Measurements from ENCODE around the gene LPCAT1.
"Not testable (repeated sequence)": the region's sequence is repeated elsewhere in the genome, so short reads cannot be mapped to it uniquely, and the experiment has no call there.

LPCAT1 gene, protein sequence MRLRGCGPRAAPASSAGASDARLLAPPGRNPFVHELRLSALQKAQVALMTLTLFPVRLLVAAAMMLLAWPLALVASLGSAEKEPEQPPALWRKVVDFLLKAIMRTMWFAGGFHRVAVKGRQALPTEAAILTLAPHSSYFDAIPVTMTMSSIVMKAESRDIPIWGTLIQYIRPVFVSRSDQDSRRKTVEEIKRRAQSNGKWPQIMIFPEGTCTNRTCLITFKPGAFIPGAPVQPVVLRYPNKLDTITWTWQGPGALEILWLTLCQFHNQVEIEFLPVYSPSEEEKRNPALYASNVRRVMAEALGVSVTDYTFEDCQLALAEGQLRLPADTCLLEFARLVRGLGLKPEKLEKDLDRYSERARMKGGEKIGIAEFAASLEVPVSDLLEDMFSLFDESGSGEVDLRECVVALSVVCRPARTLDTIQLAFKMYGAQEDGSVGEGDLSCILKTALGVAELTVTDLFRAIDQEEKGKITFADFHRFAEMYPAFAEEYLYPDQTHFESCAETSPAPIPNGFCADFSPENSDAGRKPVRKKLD

GRCh38 chr5:1523793-1524480 lies at the start of gene LPCAT1:
TSS of gene LPCAT1 (minus strand) at chr5:1523960. CDS start at chr5:1523844, 116 bp downstream.
- Mint-ChIP-seq H3K9me3 (no peaks in the 10 kb centered on the region), H3K27ac (peak within 1 kb of the TSS; percentile 91), H3K36me3 (peaks cover 19% of the 10 kb centered on the region), H3K4me1 (peaks cover 71% of the 10 kb centered on the region), H3K27me3 (no peaks in the 10 kb centered on the region), H3K4me3 (peak within 1 kb of the TSS; percentile 87)
- ATAC-seq: peak; percentile 85

DNA sequence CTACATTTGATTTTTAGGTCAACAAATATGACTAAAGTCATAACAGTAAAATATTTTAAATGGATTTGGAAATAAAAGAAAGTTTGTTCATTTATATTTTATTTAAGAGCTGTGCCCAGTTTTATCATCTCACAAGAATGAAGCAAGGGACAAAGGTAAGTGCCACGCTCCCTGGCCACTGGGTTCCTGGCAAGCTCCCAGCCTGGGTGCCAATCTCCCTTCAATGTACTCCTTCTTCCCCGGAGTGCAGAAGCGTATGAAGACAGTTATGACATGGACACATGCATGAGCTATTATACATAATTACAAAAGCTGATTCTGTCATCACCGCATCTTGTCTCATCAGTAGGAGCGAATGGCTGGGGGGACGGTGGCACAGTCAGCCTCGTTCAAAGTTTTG lies 48.1 kb upstream of the LPCAT1 start:
- H3K9me3 Mint-ChIP-seq, H3K27me3 Mint-ChIP-seq, H3K4me3 Mint-ChIP-seq, H3K27ac Mint-ChIP-seq, H3K4me1 Mint-ChIP-seq, ATAC-seq: not testable (repeated sequence)
- peaks cover 45% of the 10 kb centered on the region for H3K36me3 Mint-ChIP-seq

DNA sequence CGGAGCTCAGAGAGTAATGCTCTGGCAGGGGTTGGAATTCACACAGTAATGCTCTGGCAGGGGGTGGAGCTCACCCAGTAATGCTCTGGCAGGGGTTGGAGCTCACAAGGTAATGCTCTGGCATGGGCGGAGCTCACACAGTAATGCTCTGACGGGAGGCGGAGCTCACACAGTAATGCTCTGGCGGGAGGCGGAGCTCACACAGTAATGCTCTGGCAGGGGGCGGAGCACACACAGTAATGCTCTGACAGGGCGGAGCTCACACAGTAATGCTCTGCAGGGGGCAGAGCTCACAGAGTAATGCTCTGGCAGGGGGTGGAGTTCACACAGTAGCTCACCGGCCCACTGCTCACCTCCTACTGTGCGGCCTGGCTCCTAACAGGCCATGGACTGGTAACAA lies 47.2 kb upstream of the LPCAT1 start:
- peaks cover 10% of the 10 kb centered on the region for H3K4me1 Mint-ChIP-seq
- no peaks in the 10 kb centered on the region for H3K27me3 Mint-ChIP-seq
- no peak for ATAC-seq
- H3K9me3 Mint-ChIP-seq: peaks cover 6% of the 10 kb centered on the region
- no peak overlapping the region for H3K4me3 Mint-ChIP-seq
- H3K36me3 Mint-ChIP-seq: peaks cover 47% of the 10 kb centered on the region
- no peak overlapping the region for H3K27ac Mint-ChIP-seq

- Mint-ChIP-seq H3K9me3 (peaks cover 6% of the 10 kb centered on the region), H3K4me1 (peaks cover 16% of the 10 kb centered on the region), H3K36me3 (peaks cover 39% of the 10 kb centered on the region), H3K27me3 (no peaks in the 10 kb centered on the region), H3K4me3 (no peak overlapping the region), H3K27ac (no peak overlapping the region)
- ATAC-seq: no peak
These were observed 44.6 kb upstream of the LPCAT1 start for GRCh38 chr5:1568201-1568979.

DNA sequence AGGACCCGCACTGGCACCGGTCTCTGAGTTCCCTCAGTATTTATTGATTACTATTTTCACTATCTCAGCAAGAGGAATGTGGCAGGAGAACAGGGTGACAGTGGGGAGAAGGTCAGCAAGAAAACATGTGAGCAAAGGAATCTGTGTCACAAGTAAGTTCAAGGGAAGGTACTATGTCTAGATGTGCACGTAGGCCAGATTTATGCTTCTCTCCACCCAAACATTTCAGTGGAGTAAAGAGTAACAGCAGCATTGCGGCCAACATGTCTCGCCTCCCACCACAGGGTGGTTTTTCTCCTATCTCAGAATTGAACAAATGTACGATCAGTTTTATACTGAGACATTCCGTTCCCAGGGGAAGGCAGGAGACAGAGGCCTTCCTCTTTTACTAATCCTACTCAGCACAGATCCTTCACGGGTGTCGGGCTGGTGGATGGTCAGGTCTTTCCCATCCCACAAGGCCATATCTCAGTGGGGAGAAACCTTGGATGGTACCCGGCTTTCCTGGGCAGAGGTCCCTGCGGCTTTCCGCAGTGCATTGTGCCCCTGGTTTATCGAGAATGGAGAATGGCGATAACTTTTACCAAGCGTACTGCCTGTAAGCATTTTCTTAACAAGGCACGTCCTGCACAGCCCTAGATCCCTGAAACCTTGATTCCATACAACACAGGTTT lies 43.9 kb upstream of the LPCAT1 start:
- H3K4me3 Mint-ChIP-seq, H3K27me3 Mint-ChIP-seq, ATAC-seq, H3K9me3 Mint-ChIP-seq: not testable (repeated sequence)
- Mint-ChIP-seq H3K36me3 (peaks cover 37% of the 10 kb centered on the region), H3K4me1 (peaks cover 16% of the 10 kb centered on the region), H3K27ac (peak overlapping the region; percentile 46)

DNA sequence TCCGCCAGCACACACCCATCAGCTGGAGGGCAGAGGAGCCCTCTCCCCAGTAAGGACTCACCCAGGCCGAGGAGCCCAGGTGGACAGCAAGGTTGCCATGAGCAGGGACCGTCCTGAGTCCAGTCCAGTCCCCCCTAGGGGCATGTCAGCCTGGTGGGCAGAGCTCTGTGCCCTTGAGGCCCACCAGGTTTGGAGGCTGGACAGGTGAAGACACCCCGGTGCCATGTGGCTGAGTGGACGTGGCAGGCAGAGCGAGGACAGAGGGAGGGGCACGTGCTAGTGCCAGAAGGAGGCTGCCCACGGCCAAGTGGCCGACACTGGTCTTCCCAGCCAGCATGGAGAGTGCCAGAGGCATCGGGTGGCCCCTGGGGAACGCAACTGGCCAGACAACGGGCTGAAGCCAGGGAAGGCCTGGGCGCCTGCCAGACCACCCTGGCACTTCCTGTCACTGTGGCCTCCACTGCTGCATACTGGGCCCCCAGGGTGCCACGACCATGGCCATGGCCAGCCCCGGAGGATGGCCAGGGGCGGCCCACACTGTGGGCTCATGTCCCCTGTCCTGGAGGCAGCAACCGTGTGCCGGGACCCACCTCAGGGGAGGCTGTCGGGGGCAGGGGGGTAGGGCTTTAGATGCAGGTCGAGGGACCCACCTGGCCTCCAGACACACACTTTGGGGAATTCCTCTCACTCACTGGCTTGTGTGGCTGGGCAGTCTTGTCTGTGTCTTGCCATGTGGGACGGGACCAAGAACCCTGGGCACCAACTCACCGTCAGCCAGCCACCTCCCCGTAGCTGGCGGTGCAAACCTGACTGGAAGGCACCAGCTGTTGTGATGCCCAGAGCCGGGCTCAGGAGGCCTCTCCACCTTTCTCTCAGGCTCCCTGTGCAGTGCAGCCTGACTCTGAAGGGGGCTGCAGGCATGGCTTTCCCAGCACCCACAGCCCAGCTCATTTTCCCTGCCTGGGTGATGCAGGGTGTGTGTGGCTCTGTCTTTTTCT lies 42.3 kb upstream of the LPCAT1 start:
- ATAC-seq: no peak
- H3K27ac Mint-ChIP-seq: peak overlapping the region; percentile 46
- H3K27me3 Mint-ChIP-seq: no peaks in the 10 kb centered on the region
- H3K9me3 Mint-ChIP-seq: peaks cover 11% of the 10 kb centered on the region
- peaks cover 16% of the 10 kb centered on the region for H3K4me1 Mint-ChIP-seq
- H3K36me3 Mint-ChIP-seq: peaks cover 30% of the 10 kb centered on the region
- no peak overlapping the region for H3K4me3 Mint-ChIP-seq

DNA sequence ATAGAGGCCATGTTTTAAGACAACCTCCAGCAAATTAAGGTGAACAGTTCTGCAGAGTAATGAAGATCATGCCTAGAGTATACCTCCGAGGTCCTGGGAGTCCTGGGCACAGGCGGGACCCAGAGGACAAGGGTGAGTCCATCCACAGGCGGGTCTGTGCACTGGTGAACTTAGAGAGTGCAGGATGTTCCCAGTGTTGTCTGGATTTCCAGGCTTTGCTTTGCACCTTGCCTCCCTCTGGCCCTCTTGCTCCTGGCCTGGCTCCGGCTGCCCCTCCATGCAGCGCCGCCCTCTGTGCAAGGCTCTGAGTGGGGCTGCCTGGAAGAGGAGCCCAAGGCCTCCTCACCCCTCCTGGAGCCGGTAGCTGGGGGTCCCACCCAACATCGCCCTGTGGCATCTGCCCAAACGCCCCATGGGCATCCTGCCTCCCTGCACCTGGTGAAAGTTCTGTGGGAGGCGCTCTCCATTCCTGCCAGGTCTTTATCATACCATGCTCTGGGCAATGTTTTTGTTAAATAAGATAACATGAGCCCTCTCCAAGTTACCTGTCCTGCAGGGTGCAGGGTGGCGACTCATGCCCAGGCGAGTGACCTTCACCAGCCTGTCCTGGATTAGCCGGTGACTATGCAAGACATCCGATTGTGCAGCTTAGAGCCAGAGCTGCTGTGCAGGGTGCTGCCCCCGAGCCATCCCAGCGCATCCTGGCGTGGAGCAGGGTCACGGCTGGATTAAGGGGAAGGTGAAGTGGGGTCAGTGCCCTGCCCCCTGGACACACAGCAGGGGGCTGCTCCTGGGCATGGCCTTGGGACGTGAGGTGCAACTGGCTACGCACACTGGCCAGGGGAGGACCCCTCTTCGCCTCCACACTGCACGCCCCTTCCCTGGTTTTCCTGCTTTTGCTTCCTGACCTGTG lies 41.3 kb upstream of the LPCAT1 start:
- H3K27ac Mint-ChIP-seq: no peak overlapping the region
- H3K4me1 Mint-ChIP-seq: peaks cover 16% of the 10 kb centered on the region
- H3K27me3 Mint-ChIP-seq: no peaks in the 10 kb centered on the region
- peaks cover 23% of the 10 kb centered on the region for H3K36me3 Mint-ChIP-seq
- ATAC-seq: no peak
- peaks cover 7% of the 10 kb centered on the region for H3K9me3 Mint-ChIP-seq
- no peak overlapping the region for H3K4me3 Mint-ChIP-seq

DNA sequence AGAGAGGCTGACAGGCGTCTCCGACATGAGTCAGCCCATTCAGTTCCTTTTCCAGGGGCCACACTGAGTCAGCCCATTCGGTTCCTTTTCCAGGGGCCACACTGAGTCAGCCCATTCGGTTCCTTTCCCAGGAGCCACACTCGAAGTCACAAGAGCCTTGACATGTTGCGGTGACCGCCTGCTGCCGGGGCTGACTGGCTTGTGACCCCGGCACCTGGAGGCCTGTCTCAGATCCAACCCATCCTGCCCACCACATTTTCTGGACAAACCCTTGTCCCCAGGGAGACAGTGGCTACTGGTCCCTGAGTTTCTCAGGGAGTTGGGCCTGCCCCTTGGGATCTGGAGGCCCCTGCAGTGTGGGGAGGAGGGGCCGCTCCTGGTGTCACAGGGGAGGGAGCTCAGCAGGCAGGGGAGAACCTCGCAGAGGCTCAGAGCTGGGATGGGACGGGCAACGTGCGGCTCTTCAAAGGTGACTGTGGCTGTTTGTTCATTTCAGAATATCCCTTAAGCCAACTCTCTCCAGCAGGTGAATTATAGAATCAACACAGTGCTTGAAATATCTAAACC lies 40.5 kb upstream of the LPCAT1 start:
- H3K27me3 Mint-ChIP-seq: no peaks in the 10 kb centered on the region
- H3K36me3 Mint-ChIP-seq: peaks cover 16% of the 10 kb centered on the region
- H3K4me1 Mint-ChIP-seq: peaks cover 16% of the 10 kb centered on the region
- no peak overlapping the region for H3K27ac Mint-ChIP-seq
- H3K9me3 Mint-ChIP-seq: peaks cover 8% of the 10 kb centered on the region
- peak; percentile 16 for ATAC-seq
- H3K4me3 Mint-ChIP-seq: no peak overlapping the region

DNA sequence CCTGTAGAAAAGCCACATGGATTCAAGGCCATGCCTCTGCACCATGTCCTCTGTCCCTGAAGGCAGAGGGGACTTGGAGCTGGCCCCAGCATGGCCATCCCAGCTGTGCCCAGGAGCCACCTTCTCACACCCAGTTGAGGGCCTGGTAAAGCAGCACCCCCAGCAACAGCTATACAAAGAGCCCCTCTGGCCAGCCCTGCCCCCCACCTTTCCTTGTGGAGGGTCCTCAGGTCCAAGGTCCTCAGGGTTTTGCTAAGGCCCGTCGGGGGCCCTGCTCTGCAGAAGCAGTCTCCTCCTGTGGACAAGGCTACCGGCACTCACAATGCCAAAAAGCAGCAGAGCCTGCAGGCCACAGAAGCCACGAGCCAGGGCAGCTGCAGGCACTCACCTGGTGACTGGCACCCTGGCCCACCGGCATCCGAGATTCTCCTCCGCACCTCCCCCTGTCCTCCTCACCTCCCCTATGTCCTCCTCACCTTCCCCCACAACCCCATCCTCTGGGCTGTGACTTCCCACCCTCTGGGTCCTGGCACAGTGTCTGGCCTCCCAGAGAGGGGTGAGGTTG lies 39.9 kb upstream of the LPCAT1 start:
- H3K4me1 Mint-ChIP-seq: peaks cover 16% of the 10 kb centered on the region
- no peaks in the 10 kb centered on the region for H3K27me3 Mint-ChIP-seq
- H3K36me3 Mint-ChIP-seq: peaks cover 16% of the 10 kb centered on the region
- no peak overlapping the region for H3K4me3 Mint-ChIP-seq
- peaks cover 8% of the 10 kb centered on the region for H3K9me3 Mint-ChIP-seq
- peak; percentile 34 for ATAC-seq
- H3K27ac Mint-ChIP-seq: no peak overlapping the region

DNA sequence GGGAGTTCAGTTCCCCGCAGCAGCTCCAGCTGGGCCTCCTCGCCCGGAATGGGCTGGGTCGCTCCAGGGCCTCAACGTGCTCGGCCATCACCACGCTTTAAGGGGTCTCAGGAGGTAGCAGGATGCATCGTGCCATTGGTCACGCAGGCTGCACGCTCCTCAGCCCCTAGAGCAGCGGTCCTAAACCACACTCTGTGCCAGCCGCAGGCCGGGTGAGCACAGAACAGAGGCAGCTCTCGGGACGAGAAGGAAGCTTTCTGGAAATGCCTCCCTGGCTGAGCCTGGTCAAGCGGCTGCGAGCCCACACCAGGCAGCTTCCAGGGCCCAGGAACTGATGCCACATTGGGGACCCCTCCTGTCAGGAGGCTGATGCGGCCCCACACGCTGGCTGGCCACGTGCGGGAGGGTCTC lies 39.3 kb upstream of the LPCAT1 start:
- Mint-ChIP-seq H3K9me3 (peaks cover 8% of the 10 kb centered on the region), H3K4me1 (peaks cover 16% of the 10 kb centered on the region), H3K27ac (no peak overlapping the region), H3K4me3 (no peak overlapping the region), H3K27me3 (no peaks in the 10 kb centered on the region), H3K36me3 (peaks cover 16% of the 10 kb centered on the region)
- no peak for ATAC-seq

GRCh38 chr5:1562599-1562998 lies 38.8 kb upstream of the LPCAT1 start:
- no peaks in the 10 kb centered on the region for H3K27me3 Mint-ChIP-seq
- peaks cover 8% of the 10 kb centered on the region for H3K9me3 Mint-ChIP-seq
- peaks cover 15% of the 10 kb centered on the region for H3K36me3 Mint-ChIP-seq
- H3K4me1 Mint-ChIP-seq: peaks cover 16% of the 10 kb centered on the region
- ATAC-seq: no peak
- H3K27ac Mint-ChIP-seq: no peak overlapping the region
- H3K4me3 Mint-ChIP-seq: no peak overlapping the region

- Mint-ChIP-seq H3K27ac (no peak overlapping the region), H3K36me3 (peaks cover 6% of the 10 kb centered on the region), H3K4me1 (peaks cover 8% of the 10 kb centered on the region), H3K4me3 (no peak overlapping the region), H3K27me3 (no peaks in the 10 kb centered on the region), H3K9me3 (peaks cover 8% of the 10 kb centered on the region)
- ATAC-seq: no peak
These were observed 37.7 kb upstream of the LPCAT1 start for GRCh38 chr5:1561402-1561929.
